HepG2 (cell line): ENCODE results near the gene SPSB2. TPM values are rescaled to one million over a fixed set of nuclear protein-coding genes. Genes with fewer than 3 reads are reported as not detected.

Source experiments
- CHD2 ChIP-seq: IDR thresholded peaks from 2 replicates; pipeline ENCODE4 v1.6.1; 2011; ENCODE audit warnings: low read depth, low read length, improper control_type of control experiment
- KDM5B ChIP-seq: sonication (generic); formaldehyde crosslinking; IDR thresholded peaks from 2 replicates; pipeline ENCODE4 v1.4.0; 2020; ENCODE audit warnings: missing genetic modification reagents, mild to moderate bottlenecking, borderline replicate concordance
- NR2F2 ChIP-seq: IDR thresholded peaks from 2 replicates; pipeline ENCODE4 v1.6.1; 2012; ENCODE audit warnings: low read depth, inconsistent platforms, borderline replicate concordance
- RCOR2 ChIP-seq: IDR thresholded peaks from 2 replicates; pipeline ENCODE4 v1.6.1; 2016; ENCODE audit warnings: missing biosample characterization, missing genetic modification reagents
- SAFB2 ChIP-seq: sonication (generic); formaldehyde crosslinking; IDR thresholded peaks from 2 replicates; pipeline ENCODE4 v1.5.1; 2020; ENCODE audit warnings: missing genetic modification reagents, low read depth, mild to moderate bottlenecking, borderline replicate concordance
- SOX6 ChIP-seq, 2 experiments: fragments of 450-650 bp in 1 of 2; sonication (generic) in 1 of 2; formaldehyde crosslinking in 1 of 2; IDR thresholded peaks; 2 replicates each; pipeline versions ENCODE4 v1.4.0 to v1.6.1; 2017 to 2020; ENCODE audit warnings: antibody characterized with exemption in 1 of 2, mild to moderate bottlenecking in 1 of 2, missing genetic modification reagents in 1 of 2
- YEATS2 ChIP-seq: sonication (generic); formaldehyde crosslinking; IDR thresholded peaks from 2 replicates; pipeline ENCODE4 v1.4.0; 2020; ENCODE audit warnings: missing genetic modification reagents, borderline replicate concordance
- ZNF550 ChIP-seq: sonication (generic); formaldehyde crosslinking; IDR thresholded peaks from 2 replicates; pipeline ENCODE4 v1.4.0; 2020; ENCODE audit warnings: mild to moderate bottlenecking, missing genetic modification reagents, borderline replicate concordance
- ZNF570 ChIP-seq: sonication (generic); formaldehyde crosslinking; IDR thresholded peaks from 2 replicates; pipeline ENCODE4 v1.4.0; 2020; ENCODE audit warnings: mild to moderate bottlenecking, missing genetic modification reagents, borderline replicate concordance
- ZNF773 ChIP-seq: sonication (generic); formaldehyde crosslinking; IDR thresholded peaks from 2 replicates; pipeline ENCODE4 v1.4.0; 2020; ENCODE audit warnings: missing genetic modification reagents, borderline replicate concordance
- ZSCAN31 ChIP-seq: sonication (generic); formaldehyde crosslinking; IDR thresholded peaks from 2 replicates; pipeline ENCODE4 v1.5.0; 2020; ENCODE audit warnings: low read depth, mild to moderate bottlenecking, missing genetic modification reagents
- polyA plus RNA-seq, 8 experiments: library from polyadenylated mRNA; depleted of rRNA in 3 of 8; stranded (reverse) in 7 of 8; unstranded in 1 of 8; fragments of >200 nt; fragmentation: Illumina TruSeq in 4 of 8; extraction: Trizol in 4 of 8; gene quantifications; 2 replicates each; pipeline versions ENCODE4 v1.2.1 to v1.2.3, GENCODE V29; 2011 to 2016; ENCODE audit warnings: low read depth in 4 of 8, missing spikeins in 1 of 8, mixed read lengths in 1 of 8; ENCODE audit not compliant: insufficient read depth in 1 of 8
- total RNA-seq, 5 experiments: library from RNA; depleted of rRNA; stranded (reverse); fragments of >200 nt; fragmentation: Illumina TruSeq; extraction: Trizol; gene quantifications; 2 replicates each; pipeline ENCODE4 v1.2.3, GENCODE V29; 2016; ENCODE audit warnings: low read depth in 1 of 5
- TF ChIP-seq, protein P1 (sequence below): sonication (generic); formaldehyde crosslinking; conservative IDR thresholded peaks from 2 replicates; pipeline ENCODE4 v1.8.0; 2022; ENCODE audit warnings: low read depth, missing genetic modification reagents
- TF ChIP-seq, protein P2 (sequence below): sonication (generic); formaldehyde crosslinking; IDR thresholded peaks from 2 replicates; pipeline ENCODE4 v1.9.0; 2021; ENCODE audit warnings: missing genetic modification reagents, mild to moderate bottlenecking, borderline replicate concordance
- TF ChIP-seq, protein P3 (sequence below): sonication (generic); formaldehyde crosslinking; IDR thresholded peaks from 2 replicates; pipeline ENCODE4 v1.8.0; 2023; ENCODE audit warnings: mild to moderate bottlenecking, missing genetic modification reagents
- TF ChIP-seq, protein P4 (sequence below): sonication (generic); formaldehyde crosslinking; IDR thresholded peaks from 2 replicates; pipeline ENCODE4 v1.9.0; 2021; ENCODE audit warnings: missing genetic modification reagents, borderline replicate concordance
- TF ChIP-seq, protein P5 (sequence below): sonication (generic); formaldehyde crosslinking; IDR thresholded peaks from 2 replicates; pipeline ENCODE4 v1.9.0; 2022; ENCODE audit warnings: low read depth, missing genetic modification reagents
- TF ChIP-seq, protein P6 (sequence below): sonication (generic); formaldehyde crosslinking; IDR thresholded peaks from 2 replicates; pipeline ENCODE4 v1.5.0; 2020; ENCODE audit warnings: missing genetic modification reagents

SPSB2 gene
- total and polyA plus RNA-seq, 2 of the 13 experiments (the other 11 are each of a cell fraction or from before 2014, with no cell fraction given): 2.0 to 6.2 TPM

DNA sequence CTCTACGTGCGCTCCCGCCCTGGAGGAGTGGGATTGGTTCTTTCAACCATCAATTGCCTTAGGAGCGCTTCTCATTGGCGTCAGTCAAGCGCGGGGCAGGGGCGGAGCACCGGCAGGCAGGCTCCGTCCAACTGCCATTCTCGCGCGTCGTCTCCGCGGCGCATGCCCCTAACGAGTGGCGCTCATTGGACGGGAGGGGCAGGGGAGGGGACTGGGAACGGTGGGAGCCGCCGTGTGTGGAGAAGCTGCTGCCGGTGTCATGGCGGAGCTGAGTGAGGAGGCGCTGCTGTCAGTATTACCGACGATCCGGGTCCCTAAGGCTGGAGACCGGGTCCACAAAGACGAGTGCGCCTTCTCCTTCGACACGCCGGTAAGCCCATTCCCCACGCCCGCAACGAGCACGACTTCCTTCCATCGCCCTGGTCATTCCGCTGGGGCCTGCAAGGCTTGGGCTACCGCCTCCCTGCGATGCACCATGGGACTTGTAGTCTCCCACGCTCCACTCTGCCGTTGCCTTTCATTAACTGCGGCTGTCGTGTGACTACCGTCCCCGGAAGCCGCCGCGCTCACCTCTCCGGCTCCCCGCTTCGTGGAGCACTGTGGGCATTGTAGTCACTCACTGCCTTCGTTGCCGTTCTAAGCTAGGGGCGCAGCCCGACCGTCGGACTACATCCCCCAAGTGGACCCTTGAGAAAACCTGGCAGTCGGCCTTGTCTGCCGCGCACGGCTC, 21.0 kb downstream of the SPSB2 start, which contains the start of gene USP5 (continued):
- TF ChIP-seq, protein P1, sequence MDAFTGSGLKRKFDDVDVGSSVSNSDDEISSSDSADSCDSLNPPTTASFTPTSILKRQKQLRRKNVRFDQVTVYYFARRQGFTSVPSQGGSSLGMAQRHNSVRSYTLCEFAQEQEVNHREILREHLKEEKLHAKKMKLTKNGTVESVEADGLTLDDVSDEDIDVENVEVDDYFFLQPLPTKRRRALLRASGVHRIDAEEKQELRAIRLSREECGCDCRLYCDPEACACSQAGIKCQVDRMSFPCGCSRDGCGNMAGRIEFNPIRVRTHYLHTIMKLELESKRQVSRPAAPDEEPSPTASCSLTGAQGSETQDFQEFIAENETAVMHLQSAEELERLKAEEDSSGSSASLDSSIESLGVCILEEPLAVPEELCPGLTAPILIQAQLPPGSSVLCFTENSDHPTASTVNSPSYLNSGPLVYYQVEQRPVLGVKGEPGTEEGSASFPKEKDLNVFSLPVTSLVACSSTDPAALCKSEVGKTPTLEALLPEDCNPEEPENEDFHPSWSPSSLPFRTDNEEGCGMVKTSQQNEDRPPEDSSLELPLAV: no peak
- no peak for TF ChIP-seq RCOR2 (CRISPR knock-in tag)
- TF ChIP-seq, protein P2, sequence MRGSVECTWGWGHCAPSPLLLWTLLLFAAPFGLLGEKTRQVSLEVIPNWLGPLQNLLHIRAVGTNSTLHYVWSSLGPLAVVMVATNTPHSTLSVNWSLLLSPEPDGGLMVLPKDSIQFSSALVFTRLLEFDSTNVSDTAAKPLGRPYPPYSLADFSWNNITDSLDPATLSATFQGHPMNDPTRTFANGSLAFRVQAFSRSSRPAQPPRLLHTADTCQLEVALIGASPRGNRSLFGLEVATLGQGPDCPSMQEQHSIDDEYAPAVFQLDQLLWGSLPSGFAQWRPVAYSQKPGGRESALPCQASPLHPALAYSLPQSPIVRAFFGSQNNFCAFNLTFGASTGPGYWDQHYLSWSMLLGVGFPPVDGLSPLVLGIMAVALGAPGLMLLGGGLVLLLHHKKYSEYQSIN (CRISPR knock-in tag): no peak
- peak; percentile 34; the same call in 1 of the 2 replicates for TF ChIP-seq NR2F2
- TF ChIP-seq YEATS2 (CRISPR knock-in tag): peak; percentile 69; the same call in 1 of the 2 replicates
- TF ChIP-seq, protein P3, sequence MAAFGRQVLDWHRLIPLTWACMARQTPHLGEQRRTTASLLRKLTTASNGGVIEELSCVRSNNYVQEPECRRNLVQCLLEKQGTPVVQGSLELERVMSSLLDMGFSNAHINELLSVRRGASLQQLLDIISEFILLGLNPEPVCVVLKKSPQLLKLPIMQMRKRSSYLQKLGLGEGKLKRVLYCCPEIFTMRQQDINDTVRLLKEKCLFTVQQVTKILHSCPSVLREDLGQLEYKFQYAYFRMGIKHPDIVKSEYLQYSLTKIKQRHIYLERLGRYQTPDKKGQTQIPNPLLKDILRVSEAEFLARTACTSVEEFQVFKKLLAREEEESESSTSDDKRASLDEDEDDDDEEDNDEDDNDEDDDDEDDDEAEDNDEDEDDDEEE (CRISPR knock-in tag): no peak
- TF ChIP-seq CHD2: peak; percentile 62; the same call in 1 of the 2 replicates
- TF ChIP-seq, protein P4, sequence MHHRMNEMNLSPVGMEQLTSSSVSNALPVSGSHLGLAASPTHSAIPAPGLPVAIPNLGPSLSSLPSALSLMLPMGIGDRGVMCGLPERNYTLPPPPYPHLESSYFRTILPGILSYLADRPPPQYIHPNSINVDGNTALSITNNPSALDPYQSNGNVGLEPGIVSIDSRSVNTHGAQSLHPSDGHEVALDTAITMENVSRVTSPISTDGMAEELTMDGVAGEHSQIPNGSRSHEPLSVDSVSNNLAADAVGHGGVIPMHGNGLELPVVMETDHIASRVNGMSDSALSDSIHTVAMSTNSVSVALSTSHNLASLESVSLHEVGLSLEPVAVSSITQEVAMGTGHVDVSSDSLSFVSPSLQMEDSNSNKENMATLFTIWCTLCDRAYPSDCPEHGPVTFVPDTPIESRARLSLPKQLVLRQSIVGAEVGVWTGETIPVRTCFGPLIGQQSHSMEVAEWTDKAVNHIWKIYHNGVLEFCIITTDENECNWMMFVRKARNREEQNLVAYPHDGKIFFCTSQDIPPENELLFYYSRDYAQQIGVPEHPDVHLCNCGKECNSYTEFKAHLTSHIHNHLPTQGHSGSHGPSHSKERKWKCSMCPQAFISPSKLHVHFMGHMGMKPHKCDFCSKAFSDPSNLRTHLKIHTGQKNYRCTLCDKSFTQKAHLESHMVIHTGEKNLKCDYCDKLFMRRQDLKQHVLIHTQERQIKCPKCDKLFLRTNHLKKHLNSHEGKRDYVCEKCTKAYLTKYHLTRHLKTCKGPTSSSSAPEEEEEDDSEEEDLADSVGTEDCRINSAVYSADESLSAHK: no peak
- TF ChIP-seq, protein P5, sequence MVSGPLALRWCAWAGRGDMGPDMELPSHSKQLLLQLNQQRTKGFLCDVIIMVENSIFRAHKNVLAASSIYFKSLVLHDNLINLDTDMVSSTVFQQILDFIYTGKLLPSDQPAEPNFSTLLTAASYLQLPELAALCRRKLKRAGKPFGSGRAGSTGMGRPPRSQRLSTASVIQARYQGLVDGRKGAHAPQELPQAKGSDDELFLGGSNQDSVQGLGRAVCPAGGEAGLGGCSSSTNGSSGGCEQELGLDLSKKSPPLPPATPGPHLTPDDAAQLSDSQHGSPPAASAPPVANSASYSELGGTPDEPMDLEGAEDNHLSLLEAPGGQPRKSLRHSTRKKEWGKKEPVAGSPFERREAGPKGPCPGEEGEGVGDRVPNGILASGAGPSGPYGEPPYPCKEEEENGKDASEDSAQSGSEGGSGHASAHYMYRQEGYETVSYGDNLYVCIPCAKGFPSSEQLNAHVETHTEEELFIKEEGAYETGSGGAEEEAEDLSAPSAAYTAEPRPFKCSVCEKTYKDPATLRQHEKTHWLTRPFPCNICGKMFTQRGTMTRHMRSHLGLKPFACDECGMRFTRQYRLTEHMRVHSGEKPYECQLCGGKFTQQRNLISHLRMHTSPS: no peak
- peak; percentile 36 for TF ChIP-seq ZSCAN31 (CRISPR knock-in tag)
- no peak for TF ChIP-seq SOX6 (IDR thresholded peaks at IDR 0.05)
- no peak for TF ChIP-seq SOX6 (CRISPR knock-in tag; IDR thresholded peaks at IDR 0.05)
- TF ChIP-seq SAFB2: peak; percentile 66; the same call in 1 of the 2 replicates
- TF ChIP-seq ZNF550 (CRISPR knock-in tag): no peak
- no peak for TF ChIP-seq ZNF570 (CRISPR knock-in tag)
- TF ChIP-seq, protein P6, sequence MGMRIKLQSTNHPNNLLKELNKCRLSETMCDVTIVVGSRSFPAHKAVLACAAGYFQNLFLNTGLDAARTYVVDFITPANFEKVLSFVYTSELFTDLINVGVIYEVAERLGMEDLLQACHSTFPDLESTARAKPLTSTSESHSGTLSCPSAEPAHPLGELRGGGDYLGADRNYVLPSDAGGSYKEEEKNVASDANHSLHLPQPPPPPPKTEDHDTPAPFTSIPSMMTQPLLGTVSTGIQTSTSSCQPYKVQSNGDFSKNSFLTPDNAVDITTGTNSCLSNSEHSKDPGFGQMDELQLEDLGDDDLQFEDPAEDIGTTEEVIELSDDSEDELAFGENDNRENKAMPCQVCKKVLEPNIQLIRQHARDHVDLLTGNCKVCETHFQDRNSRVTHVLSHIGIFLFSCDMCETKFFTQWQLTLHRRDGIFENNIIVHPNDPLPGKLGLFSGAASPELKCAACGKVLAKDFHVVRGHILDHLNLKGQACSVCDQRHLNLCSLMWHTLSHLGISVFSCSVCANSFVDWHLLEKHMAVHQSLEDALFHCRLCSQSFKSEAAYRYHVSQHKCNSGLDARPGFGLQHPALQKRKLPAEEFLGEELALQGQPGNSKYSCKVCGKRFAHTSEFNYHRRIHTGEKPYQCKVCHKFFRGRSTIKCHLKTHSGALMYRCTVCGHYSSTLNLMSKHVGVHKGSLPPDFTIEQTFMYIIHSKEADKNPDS (CRISPR knock-in tag): no peak
- TF ChIP-seq KDM5B (CRISPR knock-in tag): peak; percentile 70; the same call in 1 of the 2 replicates
- TF ChIP-seq ZNF773 (CRISPR knock-in tag): peak; percentile 19; the same call in 1 of the 2 replicates
